SK-N-SH (cell line): Measurements from ENCODE around the gene TUBGCP3.
"Not testable (repeated sequence)": the region's sequence is repeated elsewhere in the genome, so short reads cannot be mapped to it uniquely, and the experiment has no call there.

Source experiments
- CTCF ChIP-seq: fragments of 200-600 bp; sonication (generic); IDR thresholded peaks from 2 replicates; pipeline ENCODE4 v1.6.1; 2017; ENCODE audit warnings: antibody characterized with exemption, mild to moderate bottlenecking, moderate library complexity
- ELF1 ChIP-seq: IDR thresholded peaks from 2 replicates; pipeline ENCODE4 v1.4.0; 2012
- EP300 ChIP-seq, 2 experiments: IDR thresholded peaks; 2 replicates each; pipeline versions ENCODE4 v1.4.0 to v1.6.1; 2012; ENCODE audit warnings: borderline replicate concordance in 1 of 2, low read depth in 1 of 2, low read length in 1 of 2
- EZH2phosphoT487 ChIP-seq: fragments of 200-600 bp; sonication (generic); IDR thresholded peaks from 2 replicates; pipeline ENCODE4 v1.6.1; 2017; ENCODE audit warnings: low read depth, mixed run types, mild to moderate bottlenecking, antibody characterized with exemption, moderate library complexity, borderline replicate concordance
- JUND ChIP-seq: IDR thresholded peaks from 2 replicates; pipeline ENCODE4 v1.4.0; 2012
- NFIC ChIP-seq: IDR thresholded peaks from 2 replicates; pipeline ENCODE4 v1.4.0; 2012; ENCODE audit warnings: borderline replicate concordance
- PBX3 ChIP-seq: IDR thresholded peaks from 2 replicates; pipeline ENCODE4; 2012
- RAD21 ChIP-seq: IDR thresholded peaks from 2 replicates; pipeline ENCODE4 v1.6.1; 2012; ENCODE audit warnings: mild to moderate bottlenecking, low read length
- RCOR1 ChIP-seq: fragments of 150-350 bp; IDR thresholded peaks from 2 replicates; pipeline ENCODE4 v1.6.1; 2017; ENCODE audit warnings: antibody characterized with exemption, low read length
- REST ChIP-seq: IDR thresholded peaks from 2 replicates; pipeline ENCODE4 v1.6.1; 2012; ENCODE audit warnings: mild to moderate bottlenecking, low read depth, low read length, moderate library complexity
- SIN3A ChIP-seq: IDR thresholded peaks from 2 replicates; pipeline ENCODE4 v1.6.1; 2012; ENCODE audit warnings: low read depth, mild to moderate bottlenecking, low read length, moderate library complexity, borderline replicate concordance
- USF2 ChIP-seq: fragments of 150-350 bp; IDR thresholded peaks from 2 replicates; pipeline ENCODE4 v1.6.1; 2017; ENCODE audit warnings: antibody characterized with exemption, low read length, low read depth, borderline replicate concordance
- ZBTB33 ChIP-seq: IDR thresholded peaks from 2 replicates; pipeline ENCODE4 v1.4.0; 2012; ENCODE audit warnings: low read depth, borderline replicate concordance

GRCh38 chr13:112548975-112549374 lies 39.0 kb downstream of the TUBGCP3 start:
- TF ChIP-seq CTCF; EZH2phosphoT487; REST; USF2; JUND; SIN3A; PBX3; RAD21; EP300 (IDR thresholded peaks at IDR 0.05; ENCODE audit: borderline replicate concordance in 1 of 2, low read depth in 1 of 2, low read length in 1 of 2); ZBTB33; ELF1; NFIC; RCOR1: not testable (repeated sequence)
